Measurements from ENCODE around the gene FFAR2. TPM values are rescaled to one million over a fixed set of nuclear protein-coding genes. Genes with fewer than 3 reads are reported as not detected.
"Not testable (repeated sequence)": the region's sequence is repeated elsewhere in the genome, so short reads cannot be mapped to it uniquely, and the experiment has no call there.

The FFAR2 gene
- total RNA-seq, 1 donor from 2014 or later, result not detected

GRCh38 chr19:35421362-35421761 lies 26.7 kb upstream of the FFAR2 start:
- DNase-seq (ENCODE audit: extremely low spot score in 2 of 2), result no peak
- Histone ChIP-seq H3K4me3 (no peak overlapping the region), H3K9me3 (no peaks in the 10 kb centered on the region), H3K27me3 (no peaks in the 10 kb centered on the region), H3K36me3 (no peaks in the 10 kb centered on the region), H3K4me1 (no peaks in the 10 kb centered on the region), H3K27ac (no peak overlapping the region)
- intact Hi-C loops (cut with DNase I), result no loop called here
- TF ChIP-seq POLR2A (IDR thresholded peaks at IDR 0.05), result no peak
- no peak for TF ChIP-seq POLR2AphosphoS5 (IDR thresholded peaks at IDR 0.05; ENCODE audit: insufficient read depth in 1 of 2, low read depth in 1 of 2)
- no peak for TF ChIP-seq CTCF (IDR thresholded peaks at IDR 0.05)

GRCh38 chr19:35423406-35423805 lies 24.7 kb upstream of the FFAR2 start:
- H3K27ac ChIP-seq; H3K4me3 ChIP-seq; H3K4me1 ChIP-seq; H3K9me3 ChIP-seq; DNase-seq (ENCODE audit: extremely low spot score in 2 of 2); H3K27me3 ChIP-seq; intact Hi-C loops (cut with DNase I); H3K36me3 ChIP-seq: not testable (repeated sequence)

GRCh38 chr19:35425682-35426081 lies 22.4 kb upstream of the FFAR2 start:
- Histone ChIP-seq H3K4me3 (no peak overlapping the region), H3K36me3 (no peaks in the 10 kb centered on the region), H3K9me3 (no peaks in the 10 kb centered on the region), H3K4me1 (no peaks in the 10 kb centered on the region), H3K27ac (no peak overlapping the region), H3K27me3 (no peaks in the 10 kb centered on the region)
- no peak for DNase-seq (ENCODE audit: extremely low spot score in 2 of 2)
- intact Hi-C loops (cut with DNase I), result no loop called here
- TF ChIP-seq POLR2AphosphoS5 (IDR thresholded peaks at IDR 0.05; ENCODE audit: insufficient read depth in 1 of 2, low read depth in 1 of 2) (no peak), CTCF (IDR thresholded peaks at IDR 0.05) (no peak), POLR2A (IDR thresholded peaks at IDR 0.05) (no peak)

- Histone ChIP-seq H3K9me3 (no peaks in the 10 kb centered on the region), H3K36me3 (no peaks in the 10 kb centered on the region), H3K4me3 (no peak overlapping the region), H3K4me1 (no peaks in the 10 kb centered on the region), H3K27me3 (no peaks in the 10 kb centered on the region), H3K27ac (no peak overlapping the region)
- intact Hi-C loops (cut with DNase I), result no loop called here
- TF ChIP-seq POLR2A (IDR thresholded peaks at IDR 0.05) (no peak), POLR2AphosphoS5 (IDR thresholded peaks at IDR 0.05; ENCODE audit: insufficient read depth in 1 of 2, low read depth in 1 of 2) (no peak), CTCF (IDR thresholded peaks at IDR 0.05) (no peak)
- no peak for DNase-seq (ENCODE audit: extremely low spot score in 2 of 2)
Measured at GRCh38 chr19:35427187-35427586, 20.9 kb upstream of the FFAR2 start.

- no peaks in the 10 kb centered on the region for H3K36me3 ChIP-seq
- no peak overlapping the region for H3K27ac ChIP-seq
- intact Hi-C loops (cut with DNase I), result no loop called here
- no peak overlapping the region for H3K4me3 ChIP-seq
- H3K9me3 ChIP-seq, result no peaks in the 10 kb centered on the region
- no peaks in the 10 kb centered on the region for H3K27me3 ChIP-seq
- peaks cover 6% of the 10 kb centered on the region for H3K4me1 ChIP-seq
- TF ChIP-seq CTCF (IDR thresholded peaks at IDR 0.05) (no peak), POLR2AphosphoS5 (IDR thresholded peaks at IDR 0.05; ENCODE audit: insufficient read depth in 1 of 2, low read depth in 1 of 2) (no peak), POLR2A (IDR thresholded peaks at IDR 0.05) (no peak)
- DNase-seq (ENCODE audit: extremely low spot score in 2 of 2), result no peak
Measured at GRCh38 chr19:35429698-35430408, 18.2 kb upstream of the FFAR2 start.
